C4-2B (cell line): ENCODE data around the gene HRH3.

Experiments
- H3K27ac ChIP-seq: fragments of 450-650 bp; 2 replicates; pipeline ENCODE4 v1.5.1; 2017
- CTCF ChIP-seq: fragments of 450-650 bp; conservative IDR thresholded peaks from 2 replicates; pipeline ENCODE4 v1.5.1; 2017; ENCODE audit warnings: mild to moderate bottlenecking
- ZFX ChIP-seq: fragments of 450-650 bp; IDR thresholded peaks from 2 replicates; pipeline ENCODE4 v1.6.1; 2017

HRH3 gene

DNA sequence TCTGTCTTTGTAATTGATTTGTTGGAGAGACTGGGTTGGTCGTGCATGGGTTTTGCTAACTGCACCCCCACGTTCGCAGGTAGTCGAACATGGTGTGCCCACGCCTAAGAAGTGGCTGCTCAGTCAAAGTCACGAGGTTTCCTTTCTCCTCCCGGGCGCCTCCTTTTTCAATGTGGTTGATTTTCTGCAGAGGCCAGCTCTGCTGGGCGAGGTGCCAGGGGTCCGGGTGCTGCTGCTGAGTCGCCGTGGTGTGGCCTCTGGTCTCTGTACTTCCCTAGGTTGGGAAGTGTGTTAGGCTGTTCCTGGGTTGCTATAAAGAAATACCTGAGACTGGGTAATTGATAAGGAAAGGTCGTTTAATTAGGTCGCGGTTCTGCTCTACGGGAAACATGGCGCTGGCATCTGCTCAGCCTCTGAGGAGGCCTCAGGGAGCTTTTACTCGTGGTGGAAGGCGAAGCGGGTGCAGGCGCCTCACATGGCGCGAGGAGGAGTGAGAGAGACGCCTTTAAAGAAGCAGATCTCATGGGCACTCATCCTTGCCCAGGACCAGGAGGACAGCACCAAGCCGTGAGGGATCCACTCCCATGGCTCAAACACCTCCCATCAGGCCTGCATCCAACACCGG lies 32.4 kb upstream of the HRH3 start:
- no peak overlapping the region for H3K27ac ChIP-seq

DNA sequence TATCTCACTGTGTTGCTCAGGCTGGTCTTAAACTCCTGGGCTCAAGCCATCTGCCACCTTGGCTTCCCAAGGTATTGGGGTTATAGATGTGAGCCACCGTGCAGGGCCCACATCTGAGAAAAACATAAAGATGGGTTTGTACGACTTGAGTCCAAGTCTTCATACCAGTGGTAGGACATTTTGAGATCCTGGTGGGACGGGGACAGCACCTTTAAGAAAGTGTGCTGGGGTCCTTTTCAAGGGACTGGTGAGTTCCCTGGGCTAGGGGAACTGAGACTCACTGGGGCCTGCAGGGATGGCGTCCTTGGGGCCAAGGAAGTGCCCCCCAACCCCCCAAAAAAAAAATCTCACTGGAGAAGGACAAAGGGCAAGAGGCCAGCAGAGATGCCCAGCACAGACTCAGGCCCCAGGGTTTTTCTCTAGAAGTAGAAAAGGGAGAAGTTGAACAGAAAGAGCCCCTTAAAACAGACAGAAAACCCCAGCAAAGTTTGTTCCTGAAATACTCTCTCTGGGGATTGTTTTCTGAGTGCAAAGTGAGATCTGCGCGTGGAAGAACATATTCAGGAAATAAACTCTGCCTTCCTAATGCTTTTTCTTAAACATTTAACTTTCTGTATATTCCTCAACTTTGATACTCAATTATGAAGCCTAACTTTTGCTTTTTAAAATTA lies 28.9 kb upstream of the HRH3 start:
- no peak overlapping the region for H3K27ac ChIP-seq
- TF ChIP-seq ZFX: no peak
- no peak for TF ChIP-seq CTCF

More for the DNA sequence above, 32.4 kb upstream of the HRH3 start:
- TF ChIP-seq CTCF: no peak
- TF ChIP-seq ZFX: no peak

GRCh38 chr20:62246872-62247652 lies 27.0 kb upstream of the HRH3 start:
- TF ChIP-seq ZFX (no peak), CTCF (no peak)
- peak overlapping the region; percentile 68 for H3K27ac ChIP-seq

GRCh38 chr20:62246431-62246830 lies 26.4 kb upstream of the HRH3 start:
- peak overlapping the region; percentile 68 for H3K27ac ChIP-seq
- TF ChIP-seq ZFX: no peak
- TF ChIP-seq CTCF: no peak

- peak overlapping the region; percentile 68 for H3K27ac ChIP-seq
- TF ChIP-seq CTCF (no peak), ZFX (no peak)
These were observed 25.8 kb upstream of the HRH3 start for GRCh38 chr20:62245911-62246280.

DNA sequence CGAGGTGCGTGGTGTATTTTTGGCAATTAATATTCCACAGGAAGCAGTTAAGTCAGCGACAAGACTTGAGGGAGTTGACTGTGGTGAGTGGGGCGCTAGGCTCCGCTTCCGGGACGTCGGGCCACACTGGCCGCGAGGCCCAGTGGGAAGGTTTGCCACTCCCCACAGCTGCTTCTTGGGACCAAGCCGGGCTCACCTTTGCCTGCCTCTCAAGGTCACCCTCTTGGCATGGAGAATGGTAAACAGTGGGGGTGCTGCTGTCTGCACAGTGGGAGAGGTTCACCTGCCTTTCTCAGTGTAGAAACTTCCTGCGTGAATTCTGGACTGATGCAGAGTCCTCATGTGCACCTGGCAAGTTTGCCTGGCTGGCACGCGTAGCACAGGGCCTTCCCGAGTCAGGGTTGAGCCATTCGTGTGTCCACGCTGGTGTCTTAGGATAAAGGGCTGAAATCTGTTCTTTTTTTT lies 24.6 kb upstream of the HRH3 start:
- no peak overlapping the region for H3K27ac ChIP-seq
- no peak for TF ChIP-seq CTCF
- TF ChIP-seq ZFX: no peak
